GM21360 (cell line): ENCODE results near the gene TNS4.
"Not testable (repeated sequence)": the region's sequence is repeated elsewhere in the genome, so short reads cannot be mapped to it uniquely, and the experiment has no call there.

Experiments used
- ATAC-seq: cut with Tn5 transposase; IDR thresholded peaks from one replicate; pipeline ENCODE4 v1.9.1; 2021; ENCODE audit warnings: mild to moderate bottlenecking, moderate library complexity; ENCODE audit not compliant: unreplicated experiment

TNS4 gene, protein sequence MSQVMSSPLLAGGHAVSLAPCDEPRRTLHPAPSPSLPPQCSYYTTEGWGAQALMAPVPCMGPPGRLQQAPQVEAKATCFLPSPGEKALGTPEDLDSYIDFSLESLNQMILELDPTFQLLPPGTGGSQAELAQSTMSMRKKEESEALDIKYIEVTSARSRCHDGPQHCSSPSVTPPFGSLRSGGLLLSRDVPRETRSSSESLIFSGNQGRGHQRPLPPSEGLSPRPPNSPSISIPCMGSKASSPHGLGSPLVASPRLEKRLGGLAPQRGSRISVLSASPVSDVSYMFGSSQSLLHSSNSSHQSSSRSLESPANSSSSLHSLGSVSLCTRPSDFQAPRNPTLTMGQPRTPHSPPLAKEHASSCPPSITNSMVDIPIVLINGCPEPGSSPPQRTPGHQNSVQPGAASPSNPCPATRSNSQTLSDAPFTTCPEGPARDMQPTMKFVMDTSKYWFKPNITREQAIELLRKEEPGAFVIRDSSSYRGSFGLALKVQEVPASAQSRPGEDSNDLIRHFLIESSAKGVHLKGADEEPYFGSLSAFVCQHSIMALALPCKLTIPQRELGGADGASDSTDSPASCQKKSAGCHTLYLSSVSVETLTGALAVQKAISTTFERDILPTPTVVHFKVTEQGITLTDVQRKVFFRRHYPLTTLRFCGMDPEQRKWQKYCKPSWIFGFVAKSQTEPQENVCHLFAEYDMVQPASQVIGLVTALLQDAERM

GRCh38 chr17:40501499-40501911 lies at the start of gene TNS4:
TSS of gene TNS4 (minus strand) at chr17:40501623. CDS start at chr17:40496425, 5,198 bp downstream.
- no peak for ATAC-seq

GRCh38 chr17:40550608-40551007 lies 49.2 kb upstream of the TNS4 start:
- ATAC-seq, result no peak

DNA sequence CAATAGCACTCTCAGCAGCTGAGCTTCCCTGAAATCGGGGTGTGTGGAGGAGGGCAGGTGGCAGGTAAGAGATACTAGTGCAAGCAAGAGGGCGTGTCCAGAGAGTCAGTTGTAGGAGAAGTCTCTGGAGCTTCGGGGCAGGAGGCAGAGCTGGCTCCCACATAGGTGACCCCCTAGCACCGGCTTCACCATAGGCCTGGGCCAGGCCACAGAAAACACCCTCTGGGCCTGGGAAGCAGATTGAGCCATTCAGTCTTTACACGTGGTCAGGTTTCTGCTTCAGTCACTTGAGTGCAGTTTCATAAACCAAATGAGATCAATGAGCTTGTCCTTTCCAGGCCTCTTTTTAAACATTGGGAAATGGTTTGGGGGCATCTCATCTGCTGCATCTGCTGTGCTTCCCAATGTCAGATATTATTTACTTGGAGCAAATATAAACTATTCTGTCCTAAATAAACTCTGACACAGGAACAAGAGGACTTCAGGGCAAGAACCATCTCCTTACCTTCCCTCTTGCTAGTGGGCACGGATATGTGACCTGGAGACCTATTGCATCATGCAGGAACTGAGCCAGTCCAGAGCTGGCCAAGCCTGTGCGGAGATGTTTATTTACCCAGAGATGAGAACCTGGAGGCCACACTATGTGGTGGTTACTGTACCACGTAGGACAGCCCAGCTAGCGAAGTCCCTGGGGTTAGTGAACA lies 47.7 kb upstream of the TNS4 start:
- ATAC-seq, result no peak

DNA sequence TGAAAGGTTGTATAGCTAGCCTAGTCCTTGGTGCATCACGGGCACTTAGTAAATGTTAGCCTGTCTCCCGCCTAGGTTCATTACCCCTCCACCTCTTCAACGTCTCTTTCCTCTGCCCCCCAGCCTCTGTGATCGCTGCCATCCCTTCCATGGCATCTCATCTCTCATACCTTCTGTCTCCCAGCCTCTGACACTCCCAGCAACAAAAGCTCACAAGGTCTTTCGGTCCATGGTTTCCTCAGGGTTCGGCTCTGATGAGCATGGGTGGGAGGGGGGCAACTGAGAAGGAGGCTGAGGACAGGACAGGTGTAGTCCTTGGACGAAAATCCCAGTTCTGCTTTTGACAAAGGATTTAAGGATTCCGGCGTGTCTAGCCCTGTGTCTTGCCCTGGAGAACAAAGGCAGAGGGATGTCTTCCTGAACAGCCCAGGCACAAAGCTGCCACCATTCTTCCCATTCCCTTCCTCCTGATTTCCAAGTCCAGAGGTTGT lies 47.1 kb upstream of the TNS4 start:
- ATAC-seq, result no peak

DNA sequence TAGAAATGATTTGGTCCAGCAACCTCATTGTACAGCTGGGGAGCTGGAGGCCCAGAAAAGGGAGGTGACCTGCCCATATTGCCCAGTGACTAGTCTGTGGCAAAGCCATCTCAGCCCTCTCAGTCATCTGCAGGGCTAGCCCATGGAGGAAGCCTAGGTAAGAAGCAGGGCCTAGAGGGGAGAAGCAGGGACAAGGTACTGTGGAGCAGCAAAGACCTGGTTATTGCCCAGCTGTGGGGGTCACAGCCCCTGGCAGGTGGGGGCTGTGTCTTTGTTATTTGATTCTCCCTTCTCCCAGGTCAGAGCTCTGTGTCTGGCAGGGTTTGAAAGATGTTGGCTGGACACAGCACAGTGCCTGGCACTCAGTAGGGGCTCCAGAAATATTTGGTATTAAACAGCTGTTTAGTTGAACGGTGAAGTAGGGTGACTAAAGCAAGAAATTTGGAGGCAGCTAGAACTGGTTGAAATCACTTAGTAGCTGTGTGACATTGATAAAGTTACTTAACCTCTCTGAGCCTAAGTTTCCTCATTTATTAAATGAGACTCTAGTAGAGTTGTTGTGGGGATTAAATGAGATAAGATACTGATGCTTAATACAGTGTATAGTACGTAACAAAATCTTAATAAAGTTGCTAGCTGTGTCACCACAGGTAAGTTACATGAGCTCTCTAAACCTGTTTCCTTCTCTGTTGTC lies 46.5 kb upstream of the TNS4 start:
- no peak for ATAC-seq

DNA sequence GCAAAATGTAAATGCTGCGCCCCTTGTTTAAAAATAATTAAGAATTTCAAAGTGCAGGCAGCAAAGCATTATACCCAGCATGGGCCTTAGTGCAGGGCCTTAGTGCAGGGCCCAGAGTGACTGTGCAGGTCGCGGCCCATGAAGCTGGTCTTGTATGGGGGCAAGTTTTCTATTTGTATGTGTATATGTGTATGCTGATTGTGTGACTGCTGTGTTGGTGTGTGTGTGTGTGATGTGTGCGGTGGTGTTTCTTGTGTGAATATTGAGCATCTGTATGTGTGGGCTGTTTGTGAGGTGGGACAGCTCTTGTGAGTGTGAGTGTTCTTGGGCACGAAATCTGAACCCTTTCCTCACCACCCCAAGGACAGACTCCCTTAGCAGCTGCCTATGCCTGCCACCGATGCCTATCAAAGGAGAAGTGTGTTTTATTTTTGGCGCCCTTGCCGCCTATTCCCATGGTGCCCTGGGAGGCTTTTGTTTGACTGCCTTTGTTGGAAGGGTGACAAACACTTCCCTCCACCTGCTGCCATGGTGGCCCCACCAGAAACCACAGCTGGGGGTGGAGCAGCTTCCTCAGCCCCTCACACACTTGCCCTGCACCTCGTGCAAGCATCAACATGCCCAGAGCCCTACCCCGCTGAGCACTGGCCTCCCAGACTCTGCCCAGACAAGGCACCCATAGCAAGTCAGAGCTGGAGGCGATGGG lies 45.8 kb upstream of the TNS4 start:
- ATAC-seq, result no peak

GRCh38 chr17:40546497-40546896 lies 45.1 kb upstream of the TNS4 start:
- ATAC-seq, result not testable (repeated sequence)

GRCh38 chr17:40545660-40546059 lies 44.2 kb upstream of the TNS4 start:
- ATAC-seq, result no peak

DNA sequence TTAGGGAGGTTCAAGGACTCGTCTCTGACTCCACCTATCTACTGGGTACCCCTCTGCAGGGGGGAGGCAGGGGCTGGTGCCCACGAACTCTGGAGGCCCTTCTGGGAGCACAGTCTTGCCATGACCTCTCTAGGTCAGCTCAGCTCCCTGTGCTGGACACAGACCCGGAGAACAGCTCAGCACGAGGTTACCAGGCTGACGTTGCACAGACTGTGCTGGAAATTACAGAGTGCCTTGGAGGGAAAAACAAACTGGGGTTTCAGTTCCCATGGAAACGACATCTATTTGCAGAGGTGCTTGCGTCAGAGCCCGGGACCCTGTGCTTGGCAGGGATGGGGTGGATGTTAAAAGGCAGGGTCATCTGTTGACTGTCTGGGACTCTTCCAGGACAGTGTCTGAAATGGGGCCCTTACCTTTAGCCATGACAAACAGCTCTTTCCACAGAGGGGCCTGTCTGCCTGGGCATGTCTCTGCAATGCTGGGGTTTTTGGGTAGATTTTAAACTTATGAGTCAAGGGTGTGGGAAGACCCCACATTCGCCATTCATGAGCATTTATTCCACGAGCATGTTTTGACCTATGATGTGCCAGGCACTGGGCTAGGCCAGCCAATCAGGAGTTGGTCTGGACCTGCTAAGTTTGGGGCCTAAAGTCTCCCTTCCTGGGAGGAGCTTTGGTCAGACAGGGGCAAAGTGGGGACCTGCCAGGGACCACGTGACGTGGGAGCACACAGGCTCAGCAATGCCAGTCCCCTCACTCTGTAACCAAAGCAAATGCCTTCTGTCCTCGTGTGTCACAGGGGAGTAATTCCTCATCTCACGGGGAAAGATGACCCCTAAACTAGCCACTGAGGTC lies 41.4 kb upstream of the TNS4 start:
- ATAC-seq, result no peak

- ATAC-seq, result no peak
Observed at GRCh38 chr17:40541873-40542557, 40.6 kb upstream of the TNS4 start.

DNA sequence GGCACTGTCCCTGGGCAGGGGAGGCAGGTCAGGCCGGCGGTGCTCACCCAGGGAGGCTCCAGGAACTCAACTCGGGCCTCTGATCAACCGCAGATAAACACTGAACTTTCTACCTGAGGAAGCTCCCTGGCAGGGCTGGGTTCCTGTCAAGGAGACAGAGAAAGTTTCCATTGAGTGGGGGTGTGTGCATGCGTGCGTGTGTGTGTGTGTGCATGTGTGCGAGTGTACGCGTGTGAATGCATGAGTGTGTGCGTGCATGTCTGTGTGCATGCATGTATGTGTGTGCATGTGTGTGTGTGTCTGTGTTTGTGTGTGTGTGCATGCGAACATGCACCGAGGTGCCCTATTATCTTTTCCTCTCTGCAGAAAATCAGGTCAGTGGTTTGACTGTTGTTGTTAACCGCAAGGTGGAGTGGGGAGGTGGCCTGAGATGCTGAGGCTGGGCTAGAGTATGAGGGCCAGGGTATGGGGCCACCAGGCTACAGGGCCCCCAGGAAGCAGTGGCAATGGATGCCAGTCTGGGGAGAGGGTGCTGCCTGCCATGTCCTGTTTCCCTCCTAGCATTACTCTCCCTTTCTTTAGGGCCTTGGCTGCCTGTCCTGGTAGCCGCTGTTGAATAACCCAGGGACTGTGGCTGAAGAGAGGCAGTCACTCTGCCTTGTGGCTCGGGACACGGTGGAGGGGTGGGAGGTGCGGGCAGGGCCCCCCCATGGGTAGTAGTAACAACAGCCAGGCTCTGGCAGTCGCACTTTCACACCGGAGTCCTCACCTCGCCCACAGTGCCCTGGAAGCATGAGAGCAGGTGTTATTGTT lies 39.8 kb upstream of the TNS4 start:
- no peak for ATAC-seq

DNA sequence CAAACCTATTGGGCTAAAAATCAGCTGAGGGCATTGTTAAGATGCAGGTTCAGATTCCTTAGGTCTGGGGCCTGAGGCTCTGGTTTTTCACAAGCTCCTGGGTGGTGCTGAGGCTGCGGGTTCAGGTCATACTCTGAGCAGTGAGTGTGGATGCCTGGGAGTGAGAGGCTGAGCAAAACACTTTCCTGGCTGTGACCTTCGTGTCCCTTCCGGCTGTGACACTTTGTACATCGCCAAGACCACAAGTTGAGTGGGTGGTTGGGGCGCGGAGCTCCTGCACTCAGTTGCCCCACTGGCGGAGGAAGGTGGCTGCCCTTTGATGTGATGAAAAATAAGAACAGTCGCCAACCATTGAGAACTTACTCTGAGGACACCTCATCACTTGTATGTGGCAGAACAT lies 39.0 kb upstream of the TNS4 start:
- no peak for ATAC-seq

DNA sequence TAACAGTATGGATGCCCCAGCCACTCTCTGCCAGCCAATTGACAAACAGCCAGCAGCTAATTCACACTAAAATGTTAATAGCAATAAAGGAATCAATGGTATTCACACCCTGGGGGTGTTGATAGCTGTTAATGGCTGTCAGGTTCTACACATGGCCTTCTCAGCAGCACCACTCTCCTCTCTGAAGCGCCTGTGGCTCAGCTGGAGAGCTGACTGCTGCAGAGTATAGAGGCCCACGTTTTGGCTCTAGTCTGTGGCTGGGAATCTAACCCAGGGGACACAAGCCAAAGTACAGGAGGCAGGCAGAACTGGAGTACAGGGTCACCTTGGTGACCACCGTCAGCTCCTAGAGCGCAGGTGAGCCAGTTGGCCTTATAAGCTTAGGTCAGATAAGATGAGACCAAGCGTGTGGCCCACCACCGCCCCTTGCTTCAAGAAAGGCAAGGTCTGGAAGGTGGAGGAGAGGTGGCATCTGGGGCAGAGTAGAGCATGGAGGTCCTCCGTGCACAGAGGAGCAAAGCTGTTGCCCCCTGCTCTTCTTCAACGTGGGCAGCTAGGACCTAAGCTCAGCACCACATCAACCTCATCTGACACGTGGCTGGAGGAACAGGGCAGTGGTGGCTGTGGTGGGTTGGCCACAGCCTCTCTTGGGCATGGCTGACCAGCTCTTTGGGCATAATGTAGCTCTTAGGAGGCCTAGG lies 38.4 kb upstream of the TNS4 start:
- ATAC-seq, result no peak

DNA sequence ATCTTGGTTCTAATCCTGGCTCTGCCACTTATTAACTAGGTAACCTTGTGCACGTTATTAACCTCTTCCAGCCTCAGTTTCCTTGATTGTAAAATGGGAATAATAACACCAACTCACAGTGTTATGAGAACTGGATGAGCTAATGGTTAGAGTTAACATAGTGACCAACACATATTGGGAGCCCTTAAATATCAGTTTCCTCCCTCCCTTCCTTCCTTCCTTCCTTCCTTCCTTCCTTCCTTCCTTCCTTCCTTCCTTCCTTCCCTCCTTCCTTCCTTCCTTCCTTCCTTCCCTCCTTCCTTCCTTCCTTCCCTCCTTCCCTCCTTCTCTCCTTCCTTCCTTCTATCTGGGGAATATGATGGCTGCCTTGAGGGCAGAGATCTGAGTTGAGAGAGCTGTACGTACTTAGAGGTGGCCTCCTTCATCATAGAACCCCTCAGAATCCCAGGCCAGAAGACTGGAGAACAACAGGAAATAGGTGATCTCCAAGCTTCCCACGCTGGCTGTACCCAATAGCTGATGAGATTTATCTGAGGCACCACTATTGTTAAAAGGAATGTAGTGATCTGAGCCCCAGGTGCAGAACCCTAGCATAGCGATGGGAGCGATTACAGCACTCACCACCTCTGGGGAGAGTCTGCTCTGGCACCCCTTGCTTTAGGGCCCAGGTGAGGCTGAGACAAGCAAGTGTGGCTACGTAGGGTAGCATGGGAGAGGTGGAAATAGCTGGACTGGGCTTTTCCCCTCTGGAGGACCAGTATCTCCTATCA lies 37.7 kb upstream of the TNS4 start:
- no peak for ATAC-seq

- ATAC-seq, result no peak
Observed at GRCh38 chr17:40538019-40538935, 36.9 kb upstream of the TNS4 start.
